ENCODE measurements around the gene BRINP3.

BRINP3 gene

DNA sequence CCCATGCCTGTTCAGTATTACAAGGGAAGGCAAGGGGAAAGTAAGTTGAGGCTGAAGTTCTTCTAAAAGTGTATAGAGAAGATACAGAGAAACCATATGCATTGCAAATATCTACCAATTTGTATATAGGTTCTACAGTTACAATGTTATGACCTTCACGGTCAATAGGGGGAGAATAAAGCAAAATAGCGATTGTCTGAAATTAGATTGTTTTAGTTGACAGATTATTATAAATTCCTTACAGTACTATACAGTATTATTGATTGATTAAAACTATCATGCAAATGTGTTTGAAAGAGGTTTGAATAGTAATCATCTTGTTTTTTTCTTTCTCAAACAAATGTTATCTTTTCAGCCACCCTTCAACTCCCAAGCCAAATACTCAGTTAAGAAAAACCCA is 13.7 kb upstream of the BRINP3 start:
- DNase-seq = no peak
- Histone ChIP-seq H3K4me3 (no peak overlapping the region), H3K36me3 (no peaks in the 10 kb centered on the region), H3K4me1 (no peaks in the 10 kb centered on the region), H3K27ac (no peak overlapping the region), H3K27me3 (no peaks in the 10 kb centered on the region), H3K9me3 (no peaks in the 10 kb centered on the region)
- TF ChIP-seq, protein P1, sequence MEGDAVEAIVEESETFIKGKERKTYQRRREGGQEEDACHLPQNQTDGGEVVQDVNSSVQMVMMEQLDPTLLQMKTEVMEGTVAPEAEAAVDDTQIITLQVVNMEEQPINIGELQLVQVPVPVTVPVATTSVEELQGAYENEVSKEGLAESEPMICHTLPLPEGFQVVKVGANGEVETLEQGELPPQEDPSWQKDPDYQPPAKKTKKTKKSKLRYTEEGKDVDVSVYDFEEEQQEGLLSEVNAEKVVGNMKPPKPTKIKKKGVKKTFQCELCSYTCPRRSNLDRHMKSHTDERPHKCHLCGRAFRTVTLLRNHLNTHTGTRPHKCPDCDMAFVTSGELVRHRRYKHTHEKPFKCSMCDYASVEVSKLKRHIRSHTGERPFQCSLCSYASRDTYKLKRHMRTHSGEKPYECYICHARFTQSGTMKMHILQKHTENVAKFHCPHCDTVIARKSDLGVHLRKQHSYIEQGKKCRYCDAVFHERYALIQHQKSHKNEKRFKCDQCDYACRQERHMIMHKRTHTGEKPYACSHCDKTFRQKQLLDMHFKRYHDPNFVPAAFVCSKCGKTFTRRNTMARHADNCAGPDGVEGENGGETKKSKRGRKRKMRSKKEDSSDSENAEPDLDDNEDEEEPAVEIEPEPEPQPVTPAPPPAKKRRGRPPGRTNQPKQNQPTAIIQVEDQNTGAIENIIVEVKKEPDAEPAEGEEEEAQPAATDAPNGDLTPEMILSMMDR (IDR thresholded peaks at IDR 0.05) = no peak
- intact Hi-C loops (cut with DNase I; ENCODE audit: low total_unique reads) = no loop called here

DNA sequence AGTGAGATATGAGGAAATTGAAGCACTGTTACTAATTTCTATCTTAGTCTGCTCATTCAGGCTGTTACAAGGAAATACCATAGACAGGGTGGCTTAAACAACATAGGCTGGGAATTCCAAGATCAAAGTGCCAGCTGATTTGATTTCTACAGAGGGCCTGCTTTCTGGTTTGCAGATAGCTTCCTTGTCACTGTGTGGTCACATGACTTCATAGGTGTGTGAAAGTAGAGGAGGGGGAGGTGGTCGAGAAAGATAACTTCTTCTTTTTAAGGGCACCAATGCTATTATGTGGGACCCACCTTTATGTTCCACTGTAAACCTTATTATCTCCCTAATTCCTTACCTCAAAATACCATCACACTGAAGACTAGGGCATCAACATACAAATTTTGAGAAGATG is 6.4 kb upstream of the BRINP3 start:
- Histone ChIP-seq H3K4me1 (peaks cover 0 to 3% (median 0%) of the 10 kb centered on the region in 4 donors), H3K4me3 (no peak overlapping the region), H3K27ac (no peak overlapping the region), H3K9me3 (no peaks in the 10 kb centered on the region), H3K36me3 (no peaks in the 10 kb centered on the region), H3K27me3 (no peaks in the 10 kb centered on the region)
- intact Hi-C loops (cut with DNase I; ENCODE audit: low total_unique reads) = no loop called here
- TF ChIP-seq, protein P1 (IDR thresholded peaks at IDR 0.05) = no peak
- no peak for DNase-seq

DNA sequence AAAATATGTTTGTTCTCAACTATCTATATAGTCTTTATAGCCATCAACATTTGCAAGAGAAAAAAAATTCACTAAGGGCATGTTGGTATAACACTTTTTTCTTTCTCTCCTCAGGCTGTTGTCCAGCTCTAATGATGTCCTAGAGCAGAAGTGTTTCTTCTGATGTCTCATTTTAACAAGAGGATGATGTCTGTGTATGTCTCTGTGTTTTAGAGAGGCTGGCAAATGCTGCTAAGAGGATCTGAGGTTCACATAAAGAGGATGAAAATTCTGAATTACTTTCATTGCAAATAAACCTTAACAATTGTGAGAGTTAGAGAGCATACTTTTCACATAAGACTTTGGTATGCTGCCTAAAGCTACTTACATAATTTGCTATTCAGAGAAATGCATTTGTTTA is 2.6 kb upstream of the BRINP3 start:
- H3K9me3 ChIP-seq = no peaks in the 10 kb centered on the region
- intact Hi-C loops (cut with DNase I; ENCODE audit: low total_unique reads) = no loop called here
- peaks cover 0 to 25% (median 11%) of the 10 kb centered on the region in 4 donors for H3K4me1 ChIP-seq
- no peak overlapping the region for H3K27ac ChIP-seq
- TF ChIP-seq, protein P1 (IDR thresholded peaks at IDR 0.05) = no peak
- H3K4me3 ChIP-seq = no peak overlapping the region
- H3K36me3 ChIP-seq = no peaks in the 10 kb centered on the region
- DNase-seq = no peak
- H3K27me3 ChIP-seq = peaks cover 0 to 25% of the 10 kb centered on the region in 2 donors

DNA sequence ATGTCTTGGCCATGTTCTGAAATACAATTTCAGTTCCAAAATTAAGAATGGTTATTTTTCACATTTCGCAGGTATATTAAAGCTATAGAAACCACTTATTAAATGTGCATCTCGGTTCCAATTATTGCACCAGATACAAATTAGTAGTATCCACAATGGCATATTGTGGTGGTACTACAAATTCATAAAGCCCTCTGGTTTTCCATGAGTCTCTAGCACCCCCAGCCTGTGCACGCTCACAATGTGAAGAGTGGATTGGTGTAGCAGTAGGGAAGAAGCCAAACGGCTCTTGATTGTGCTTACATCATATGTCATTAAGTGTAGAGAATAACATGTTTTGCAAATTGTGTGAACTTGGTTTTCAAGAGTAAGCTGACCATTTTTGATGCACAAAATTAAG is 1.9 kb upstream of the BRINP3 start:
- no peak overlapping the region for H3K4me3 ChIP-seq
- no peak for DNase-seq
- H3K9me3 ChIP-seq = no peaks in the 10 kb centered on the region
- TF ChIP-seq, protein P1 (IDR thresholded peaks at IDR 0.05) = no peak
- intact Hi-C loops (cut with DNase I; ENCODE audit: low total_unique reads) = no loop called here
- peaks cover 0 to 30% of the 10 kb centered on the region in 2 donors for H3K27me3 ChIP-seq
- H3K27ac ChIP-seq = no peak overlapping the region
- H3K36me3 ChIP-seq = no peaks in the 10 kb centered on the region
- peaks cover 0 to 30% (median 13%) of the 10 kb centered on the region in 4 donors for H3K4me1 ChIP-seq

DNA sequence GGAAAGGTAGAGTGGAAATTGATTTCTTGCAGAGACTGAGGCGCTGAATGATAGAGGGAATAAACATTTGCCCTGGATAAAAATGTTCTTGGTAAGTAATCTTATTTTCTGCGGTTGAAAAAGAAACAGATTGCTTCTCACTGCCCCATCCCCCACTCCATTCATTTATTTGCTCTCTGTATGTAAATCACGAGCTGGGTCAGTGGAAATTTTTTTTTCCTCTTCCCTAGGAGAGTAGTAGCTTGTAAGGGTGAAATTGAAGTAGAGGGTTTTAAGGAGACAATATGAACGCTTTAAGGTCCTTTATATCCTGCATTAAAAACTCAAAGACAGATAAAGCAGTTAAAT is 1.4 kb upstream of the BRINP3 start:
- intact Hi-C loops (cut with DNase I; ENCODE audit: low total_unique reads) = no loop called here
- H3K4me1 ChIP-seq = peaks cover 0 to 30% (median 13%) of the 10 kb centered on the region in 4 donors
- H3K36me3 ChIP-seq = no peaks in the 10 kb centered on the region
- H3K27ac ChIP-seq = no peak overlapping the region
- DNase-seq = no peak
- no peaks in the 10 kb centered on the region for H3K9me3 ChIP-seq
- H3K27me3 ChIP-seq = peaks cover 0 to 34% of the 10 kb centered on the region in 2 donors
- TF ChIP-seq, protein P1 (IDR thresholded peaks at IDR 0.05) = no peak
- peak overlapping the region in 1 of 2 donors; percentile 21 for H3K4me3 ChIP-seq

Measured in tibial artery (tissue), 4 donors.